Measurements from ENCODE around the gene HOXA9. TPM values are rescaled to one million over a fixed set of nuclear protein-coding genes. Genes with fewer than 3 reads are reported as not detected.

Gene HOXA9
- total RNA-seq, 4 donors from 2014 or later, result 5.4 to 10.9 (median 9.0) TPM

GRCh38 chr7:27118580-27118979, 46.8 kb downstream of the HOXA9 start:
- TF ChIP-seq CTCF (IDR thresholded peaks at IDR 0.05; ENCODE audit: low read depth), result no peak

- no peak for TF ChIP-seq CTCF (IDR thresholded peaks at IDR 0.05; ENCODE audit: low read depth)
Measured at GRCh38 chr7:27117887-27118491, 47.3 kb downstream of the HOXA9 start.

GRCh38 chr7:27116962-27117886, 48.1 kb downstream of the HOXA9 start:
- no peak for TF ChIP-seq CTCF (IDR thresholded peaks at IDR 0.05; ENCODE audit: low read depth)

- TF ChIP-seq CTCF (IDR thresholded peaks at IDR 0.05; ENCODE audit: low read depth), result no peak
Measured at GRCh38 chr7:27116031-27116961, 49.0 kb downstream of the HOXA9 start.

GRCh38 chr7:27115221-27116026, 49.9 kb downstream of the HOXA9 start:
- no peak for TF ChIP-seq CTCF (IDR thresholded peaks at IDR 0.05; ENCODE audit: low read depth)

- TF ChIP-seq CTCF (IDR thresholded peaks at IDR 0.05; ENCODE audit: low read depth), result no peak
Measured at GRCh38 chr7:27114881-27115220, 50.5 kb downstream of the HOXA9 start.

Data from subcutaneous adipose tissue (tissue), 4 donors.